ENCODE data around the gene NDRG3. TPM values are rescaled to one million over a fixed set of nuclear protein-coding genes. Genes with fewer than 3 reads are reported as not detected.

Gene NDRG3
- polyA plus RNA-seq, 2 of the 4 experiments (the other 2 are of a cell fraction): 30.6 to 34.4 TPM

GRCh38 chr20:36614781-36615557, 130.9 kb downstream of the NDRG3 start:
- no peak for FAIRE-seq
- Histone ChIP-seq H3K4me1 (no peaks in the 10 kb centered on the region), H3K4me2 (no peak overlapping the region), H3K4me3 (no peak overlapping the region), H3K27ac (no peak overlapping the region), H3K9me3 (no peaks in the 10 kb centered on the region)
- WGBS (ENCODE audit: missing lambda C conversion rate): 89% methylated on average over 14 of the region's 14 CpGs
- ATAC-seq: peak in 1 of 2 experiments; percentile 7; a peak in 2 of 6 replicates
- POLR2A ChIA-PET: interaction anchor here (1.5 kb wide), 1 partner anchor 10 kb away, joined by 5 read pairs; the partner anchor contains the start of gene RAB5IF
- no peak for TF ChIP-seq MAX (IDR thresholded peaks at IDR 0.05)
- no peak for TF ChIP-seq CBX2 (IDR thresholded peaks at IDR 0.05; ENCODE audit: borderline replicate concordance, low read depth)
- peak; percentile 60; the same call in 1 of the 2 replicates for TF ChIP-seq POLR2AphosphoS2 (conservative IDR thresholded peaks at IDR 0.05; ENCODE audit: low read length)
- CTCF ChIA-PET: interaction anchor here (0.9 to 4.3 kb wide), 10 partner anchors 9 to 306 kb away, joined by 3 to 43 read pairs (median 7); partner anchors contain the start of gene RAB5IF
- no peak for DNase-seq (ENCODE audit: low read depth in 1 of 2, low spot score in 1 of 2)

- TF ChIP-seq NFE2L2 (conservative IDR thresholded peaks at IDR 0.05; ENCODE audit: low read length) (no peak), EP300 (IDR thresholded peaks at IDR 0.05) (no peak), HDAC2 (IDR thresholded peaks at IDR 0.05) (no peak), MAX (IDR thresholded peaks at IDR 0.05) (no peak), FOXS1 (CRISPR knock-in tag; IDR thresholded peaks at IDR 0.05) (no peak), BCL3 (IDR thresholded peaks at IDR 0.05) (no peak), NR3C1 (IDR thresholded peaks at IDR 0.05) (no peak), FOSB (CRISPR knock-in tag; IDR thresholded peaks at IDR 0.05) (no peak), BHLHE40 (IDR thresholded peaks at IDR 0.05; ENCODE audit: low read depth, low read length) (no peak), CTCF (IDR thresholded peaks at IDR 0.05) (no peak), MAZ (IDR thresholded peaks at IDR 0.05; ENCODE audit: borderline replicate concordance, low read depth, low read length) (no peak), CBX8 (IDR thresholded peaks at IDR 0.05) (no peak), FOSL2 (IDR thresholded peaks at IDR 0.05) (no peak), FOSL2 (CRISPR knock-in tag; IDR thresholded peaks at IDR 0.05) (no peak), HES2 (IDR thresholded peaks at IDR 0.05) (no peak), GATA3 (IDR thresholded peaks at IDR 0.05; ENCODE audit: borderline replicate concordance) (no peak)
- Histone ChIP-seq H3K9me3 (no peaks in the 10 kb centered on the region), H3K4me2 (no peak overlapping the region), H3K27ac (no peak overlapping the region), H3K4me1 (no peaks in the 10 kb centered on the region), H3K4me3 (no peak overlapping the region)
- ATAC-seq (no peak), DNase-seq (ENCODE audit: low read depth in 1 of 2, low spot score in 1 of 2) (no peak), FAIRE-seq (no peak)
- ChIA-PET CTCF (interaction anchor here (0.6 to 4.3 kb wide), 11 partner anchors 8 to 307 kb away, joined by 3 to 43 read pairs (median 6); partner anchors contain the start of gene RAB5IF), POLR2A (interaction anchor here (1.5 kb wide), 1 partner anchor 9 kb away, joined by 5 read pairs; the partner anchor contains the start of gene RAB5IF)
- 93% methylated on average over 3 of the region's 3 CpGs for WGBS (ENCODE audit: missing lambda C conversion rate)
Observed at GRCh38 chr20:36613974-36614373, 131.9 kb downstream of the NDRG3 start.

GRCh38 chr20:36611625-36612024, 134.3 kb downstream of the NDRG3 start:
- Histone ChIP-seq H3K4me3 (no peak overlapping the region), H3K4me2 (no peak overlapping the region), H3K9me3 (no peaks in the 10 kb centered on the region), H3K27ac (no peak overlapping the region), H3K4me1 (peaks cover 17% of the 10 kb centered on the region)
- POLR2A ChIA-PET: no interaction called here
- TF ChIP-seq HOXA7 (CRISPR knock-in tag; IDR thresholded peaks at IDR 0.05): no peak
- no peak for TF ChIP-seq RAD21 (conservative IDR thresholded peaks at IDR 0.05 in 1 of 2, IDR thresholded peaks at IDR 0.05 in 1 of 2)
- TF ChIP-seq ZNF302 (CRISPR knock-in tag; IDR thresholded peaks at IDR 0.05): no peak
- TF ChIP-seq MAZ (IDR thresholded peaks at IDR 0.05; ENCODE audit: borderline replicate concordance, low read depth, low read length): no peak
- TF ChIP-seq MAX (IDR thresholded peaks at IDR 0.05): no peak
- no peak for TF ChIP-seq CEBPB (IDR thresholded peaks at IDR 0.05)
- TF ChIP-seq ELK1 (IDR thresholded peaks at IDR 0.05; ENCODE audit: low read depth, low read length): no peak
- no peak for TF ChIP-seq NR3C1 (IDR thresholded peaks at IDR 0.05)
- TF ChIP-seq RCOR1 (IDR thresholded peaks at IDR 0.05; ENCODE audit: low read depth, low read length): no peak
- WGBS (ENCODE audit: missing lambda C conversion rate): 78% methylated on average over 5 of the region's 5 CpGs
- ATAC-seq (no peak), FAIRE-seq (no peak), DNase-seq (ENCODE audit: low read depth in 1 of 2, low spot score in 1 of 2) (no peak)
- CTCF ChIA-PET: interaction anchor here (0.5 to 4.3 kb wide), 15 partner anchors 9 to 665 kb away, joined by 3 to 43 read pairs (median 5); a partner anchor contains a TSS

All from A549 (cell line).